Non-pigmented ciliary epithelial cell (primary cell): Measurements from ENCODE around the gene ETFA.

ENCODE experiments used
- DNase-seq: peaks from one replicate; pipeline ENCODE4 v3.0.0-alpha.2; 2010; ENCODE audit warnings: low read depth

ETFA gene

DNA sequence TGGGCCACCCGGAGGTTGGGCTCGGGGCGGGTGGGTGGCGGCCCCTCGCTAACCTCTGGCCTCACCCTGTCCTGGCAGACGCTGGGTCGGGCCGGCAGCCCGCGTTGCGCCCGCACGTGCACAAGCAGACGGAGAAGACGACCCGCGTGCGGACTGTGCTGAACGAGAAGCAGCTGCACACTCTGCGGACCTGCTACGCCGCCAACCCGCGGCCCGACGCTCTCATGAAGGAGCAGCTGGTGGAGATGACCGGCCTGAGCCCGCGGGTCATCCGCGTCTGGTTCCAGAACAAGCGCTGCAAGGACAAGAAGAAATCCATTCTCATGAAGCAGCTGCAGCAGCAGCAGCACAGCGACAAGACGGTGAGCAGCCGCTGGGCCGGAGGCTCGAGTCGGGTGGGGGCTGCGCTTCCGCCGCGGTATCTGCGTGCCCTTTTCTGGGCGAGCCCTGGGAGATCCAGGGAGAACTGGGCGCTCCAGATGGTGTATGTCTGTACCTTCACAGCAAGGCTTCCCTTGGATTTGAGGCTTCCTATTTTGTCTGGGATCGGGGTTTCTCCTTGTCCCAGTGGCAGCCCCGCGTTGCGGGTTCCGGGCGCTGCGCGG lies 29.0 kb upstream of the ETFA start:
- DNase-seq, result no peak

DNA sequence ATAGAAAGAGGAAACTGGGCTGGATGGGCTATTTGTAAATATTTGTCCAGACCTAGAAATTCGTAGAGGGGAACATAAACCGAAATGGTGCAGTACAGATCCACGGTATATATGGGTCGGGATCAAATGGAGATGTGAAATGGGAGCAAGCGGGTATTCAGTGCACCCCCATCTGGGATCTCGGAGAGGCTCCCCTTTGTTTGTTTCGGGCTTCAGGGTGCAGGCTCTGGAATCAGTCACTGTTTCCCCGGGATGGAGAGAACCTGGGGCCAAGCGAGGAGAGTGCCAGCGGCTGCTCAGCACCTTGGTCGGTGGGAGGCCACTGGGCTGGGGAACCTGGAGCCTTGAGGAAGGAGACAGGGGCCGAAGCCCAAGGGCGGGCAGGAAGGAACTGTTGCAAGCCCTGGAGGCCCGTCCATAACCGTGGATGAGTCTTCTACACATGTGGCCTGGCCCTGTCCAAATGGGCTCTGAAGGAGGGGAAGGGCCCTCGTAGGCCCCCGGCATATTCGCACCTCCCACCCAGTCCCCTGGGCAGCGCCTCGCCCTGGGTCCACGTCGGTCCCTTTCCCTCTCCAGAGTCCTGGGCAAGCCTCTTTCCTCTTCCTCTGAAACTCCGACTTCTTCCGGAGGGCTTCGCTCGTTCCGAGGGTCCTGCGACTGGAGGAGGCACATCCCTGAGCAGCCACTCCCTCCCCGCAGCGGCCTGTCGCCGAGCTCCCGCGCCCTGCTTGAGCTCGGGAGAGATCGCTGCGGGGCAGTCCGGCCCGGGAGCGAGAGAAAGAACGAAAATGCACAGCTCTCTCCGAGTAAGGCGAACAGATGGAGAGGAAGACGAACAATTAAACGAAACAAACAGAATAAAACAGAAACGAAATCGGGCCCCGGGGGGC lies 28.3 kb upstream of the ETFA start:
- no peak for DNase-seq

DNA sequence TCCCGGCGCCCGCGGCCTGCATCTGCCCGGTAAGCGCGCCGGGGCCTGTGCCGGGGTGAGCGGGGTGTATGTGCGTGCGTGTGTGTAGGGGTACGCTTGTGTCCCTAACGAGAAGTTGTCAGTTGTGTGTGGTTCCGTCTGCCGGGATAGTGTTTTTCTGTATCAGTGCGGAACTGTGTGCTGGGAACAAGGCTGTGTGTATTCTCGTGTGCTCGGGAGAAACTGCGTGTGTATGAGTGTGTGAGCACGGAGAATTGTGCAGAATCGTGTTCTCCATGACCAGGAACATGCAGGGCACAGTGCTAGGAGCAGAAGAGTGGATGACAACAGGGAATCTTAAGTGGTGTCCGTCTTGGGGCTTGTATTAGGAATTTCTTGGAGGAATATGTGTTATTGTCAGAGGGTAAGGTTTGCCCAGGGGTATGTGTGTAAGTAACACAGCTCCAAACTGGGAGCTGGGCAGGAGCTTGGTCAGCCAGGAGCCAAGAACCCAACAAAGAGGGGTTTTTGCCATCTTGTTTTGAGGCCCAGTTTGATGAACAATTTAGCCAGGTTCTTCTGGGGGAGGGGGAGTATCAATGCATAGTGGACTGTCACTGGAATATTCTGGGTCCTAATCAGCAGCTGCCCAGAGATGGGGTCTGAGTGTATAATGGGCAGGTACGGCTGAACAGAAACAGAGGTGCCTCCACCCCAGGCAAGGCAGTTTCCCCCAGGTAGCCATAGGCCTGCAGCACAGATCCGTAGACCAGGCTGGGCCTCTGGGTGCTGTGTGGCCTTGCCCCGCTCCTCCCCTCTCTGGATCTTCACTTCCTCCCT lies 27.4 kb upstream of the ETFA start:
- DNase-seq, result no peak

DNA sequence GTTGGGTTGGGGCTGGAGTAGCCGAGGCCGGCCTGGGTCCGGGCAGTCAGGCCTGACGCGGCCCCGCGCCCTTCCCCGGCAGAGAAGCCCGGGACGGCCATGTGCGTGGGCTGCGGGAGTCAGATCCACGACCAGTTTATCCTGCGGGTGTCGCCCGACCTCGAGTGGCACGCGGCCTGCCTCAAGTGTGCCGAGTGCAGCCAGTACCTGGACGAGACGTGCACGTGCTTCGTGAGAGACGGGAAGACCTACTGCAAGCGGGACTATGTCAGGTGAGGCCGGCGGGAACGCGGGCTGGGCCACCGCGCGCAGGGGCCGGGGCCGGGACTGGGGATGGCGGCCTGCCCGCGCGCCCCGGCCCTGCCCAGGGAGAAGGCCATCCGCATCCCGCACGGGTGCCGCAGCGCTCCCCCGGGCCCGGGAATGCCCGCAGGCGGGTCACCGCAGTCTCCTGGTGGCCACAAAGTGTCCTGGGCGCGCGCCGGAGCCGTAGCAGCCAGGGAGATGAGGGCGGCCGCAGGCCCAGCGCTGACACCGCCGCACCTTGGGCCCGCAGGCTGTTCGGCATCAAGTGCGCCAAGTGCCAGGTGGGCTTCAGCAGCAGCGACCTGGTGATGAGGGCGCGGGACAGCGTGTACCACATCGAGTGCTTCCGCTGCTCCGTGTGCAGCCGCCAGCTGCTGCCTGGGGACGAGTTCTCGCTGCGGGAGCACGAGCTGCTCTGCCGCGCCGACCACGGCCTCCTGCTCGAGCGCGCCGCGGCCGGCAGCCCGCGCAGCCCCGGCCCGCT lies 26.6 kb upstream of the ETFA start:
- no peak for DNase-seq

DNA sequence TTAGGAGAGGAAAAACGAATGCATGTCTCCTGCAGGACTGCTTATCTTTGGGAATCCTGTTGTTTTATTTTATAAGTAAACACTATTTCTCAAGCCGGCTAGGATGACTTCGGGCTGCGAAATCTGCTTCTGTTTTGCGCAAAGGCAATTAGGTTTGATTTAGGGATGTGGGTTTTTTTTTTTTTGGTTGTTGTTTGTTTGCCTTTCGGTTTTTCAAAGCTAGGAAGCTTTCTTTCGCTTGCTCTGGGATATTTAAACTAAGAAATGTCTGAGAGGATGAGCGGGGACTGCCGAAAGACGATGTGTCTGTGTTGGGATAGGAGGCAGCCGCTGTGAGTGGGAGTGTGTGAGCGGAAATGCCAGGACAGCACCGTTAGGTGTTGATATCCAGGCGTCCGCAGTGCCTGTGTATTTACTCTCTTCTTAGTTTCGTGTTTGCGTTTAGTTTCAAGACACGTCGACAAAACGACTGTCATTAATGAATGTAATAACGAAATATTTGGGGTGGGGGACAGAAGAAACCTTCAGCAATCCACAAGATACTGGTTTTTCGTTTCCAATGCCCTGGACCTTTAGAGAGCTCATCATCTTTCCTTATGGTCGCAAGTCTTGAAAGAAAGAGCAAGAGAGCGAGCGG lies 25.9 kb upstream of the ETFA start:
- no peak for DNase-seq

DNA sequence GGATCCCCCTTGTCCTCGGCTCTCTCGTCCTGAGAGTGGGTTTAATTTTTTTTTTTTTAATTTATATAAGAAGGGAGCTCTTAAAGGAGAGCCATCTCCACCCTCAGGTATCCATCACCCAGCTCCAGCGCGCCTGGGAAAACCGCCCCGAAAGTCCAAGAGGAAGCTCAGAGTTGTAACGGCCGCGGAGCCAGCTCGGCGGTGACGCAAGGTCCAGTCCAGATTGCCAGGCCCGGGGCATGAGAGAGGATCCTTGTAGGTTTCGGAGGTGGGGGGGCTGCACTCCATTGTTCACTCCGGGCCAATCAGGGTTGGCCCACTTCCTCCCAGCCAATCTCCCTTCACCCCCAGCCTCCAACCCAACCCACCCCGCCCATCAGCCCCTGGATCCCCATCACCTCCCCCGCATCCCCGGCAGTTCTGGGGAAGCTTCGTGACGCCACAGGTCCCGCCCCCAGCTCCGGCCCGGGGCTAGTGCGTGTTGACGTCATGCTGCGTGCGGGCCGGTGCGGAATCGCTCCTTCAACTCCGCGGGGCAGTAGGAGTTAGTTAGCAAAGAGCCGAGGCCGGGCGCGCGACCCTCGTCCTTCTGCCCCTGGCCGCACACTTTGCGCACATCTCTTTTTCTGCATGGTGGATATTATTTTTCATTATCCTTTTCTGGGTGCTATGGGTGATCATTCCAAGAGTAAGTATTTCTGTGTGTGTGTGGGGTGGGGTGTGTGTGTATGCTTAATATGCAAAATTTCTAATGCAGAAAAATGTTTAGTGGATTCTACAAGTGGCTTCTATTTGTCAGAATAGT lies 25.2 kb upstream of the ETFA start, which contains the start of gene ISL2:
ISL2 (plus strand) TSS at position 520 of the 805 bp plus-strand sequence; CDS start at position 631, 111 bp downstream.
- DNase-seq, result peak; percentile 36

DNA sequence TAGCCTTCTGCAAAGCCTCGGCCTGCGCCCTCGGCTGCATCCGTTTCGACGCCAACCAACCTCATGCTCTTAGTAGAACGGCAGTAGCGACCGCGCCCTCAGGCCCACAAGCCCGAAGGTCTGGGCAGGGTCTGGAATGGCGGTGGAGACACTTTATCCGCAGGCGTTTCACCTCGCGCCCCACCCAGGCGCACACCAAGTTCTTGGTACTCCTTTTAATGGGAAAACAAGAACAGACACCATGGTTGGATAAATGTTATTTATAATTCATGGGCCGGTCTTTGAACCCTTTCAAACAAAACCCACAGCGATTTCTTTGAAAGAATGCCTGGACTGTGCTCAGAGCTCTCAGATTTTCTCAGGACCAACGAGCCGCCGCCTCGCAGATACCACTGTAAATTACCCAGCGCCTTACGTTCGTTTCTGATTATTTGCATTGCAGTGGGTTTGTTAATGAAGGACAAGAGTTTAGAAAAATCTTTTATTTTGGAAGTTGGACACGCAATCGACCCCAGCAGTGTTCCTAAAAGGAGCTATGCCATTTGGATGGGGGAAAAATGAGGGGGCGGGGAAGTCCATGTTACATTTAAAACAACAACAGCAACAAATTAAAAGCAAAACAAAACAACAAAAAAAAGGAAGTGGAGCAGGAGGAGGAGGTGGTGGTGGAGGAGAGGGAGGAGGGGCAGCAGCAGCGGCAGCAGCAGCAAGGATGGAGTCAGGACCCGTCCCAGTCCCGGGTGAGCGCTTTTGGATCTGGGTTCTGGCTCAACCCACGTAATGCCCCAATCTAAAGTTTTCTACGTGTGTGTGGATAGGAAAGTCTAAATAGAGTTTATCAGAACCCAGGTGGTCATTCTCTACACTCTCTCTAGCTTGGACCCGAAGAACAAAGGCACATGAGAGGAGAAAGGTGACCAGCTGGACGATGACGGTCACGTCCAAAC lies 24.3 kb upstream of the ETFA start:
- no peak for DNase-seq

DNA sequence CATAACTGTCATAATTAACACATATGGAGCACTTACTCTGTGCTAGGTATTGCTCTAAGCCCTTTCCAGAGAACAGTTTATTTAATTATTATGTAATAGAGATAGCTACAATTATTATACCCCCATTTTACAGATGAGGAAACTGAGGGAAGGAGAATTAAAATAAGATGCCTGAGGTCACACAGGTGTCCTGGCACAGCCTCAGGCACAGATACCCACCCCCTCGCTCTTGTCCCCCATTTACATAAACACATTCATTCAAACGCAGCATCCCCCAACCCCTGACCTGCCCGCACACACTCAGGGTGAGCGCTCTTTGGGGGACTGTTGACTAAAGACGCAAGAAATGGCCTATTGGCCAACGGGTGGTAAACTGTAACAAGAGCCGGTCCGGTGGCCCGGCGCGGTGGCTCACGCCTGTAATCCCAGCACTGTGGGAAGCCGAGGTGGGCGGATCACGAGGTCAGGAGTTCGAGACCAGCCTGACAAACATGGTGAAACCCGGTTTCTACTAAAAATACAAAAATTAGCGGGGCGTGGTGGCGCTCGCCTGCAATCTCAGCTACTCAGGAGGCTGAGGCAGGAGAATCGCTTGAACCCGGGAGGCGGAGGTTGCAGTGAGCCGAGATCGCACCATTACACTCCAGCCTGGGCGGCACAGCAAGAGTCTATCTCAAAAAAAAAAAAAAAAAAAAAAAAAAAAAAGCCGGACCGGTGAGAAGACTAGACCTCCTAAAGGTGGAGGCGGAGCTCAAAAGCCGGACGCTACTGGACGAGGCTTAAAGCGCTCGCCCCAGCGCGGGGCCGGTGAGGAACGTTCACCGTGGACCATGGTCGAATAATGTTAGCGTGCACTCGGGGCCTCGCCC lies 23.4 kb upstream of the ETFA start:
- DNase-seq, result no peak

DNA sequence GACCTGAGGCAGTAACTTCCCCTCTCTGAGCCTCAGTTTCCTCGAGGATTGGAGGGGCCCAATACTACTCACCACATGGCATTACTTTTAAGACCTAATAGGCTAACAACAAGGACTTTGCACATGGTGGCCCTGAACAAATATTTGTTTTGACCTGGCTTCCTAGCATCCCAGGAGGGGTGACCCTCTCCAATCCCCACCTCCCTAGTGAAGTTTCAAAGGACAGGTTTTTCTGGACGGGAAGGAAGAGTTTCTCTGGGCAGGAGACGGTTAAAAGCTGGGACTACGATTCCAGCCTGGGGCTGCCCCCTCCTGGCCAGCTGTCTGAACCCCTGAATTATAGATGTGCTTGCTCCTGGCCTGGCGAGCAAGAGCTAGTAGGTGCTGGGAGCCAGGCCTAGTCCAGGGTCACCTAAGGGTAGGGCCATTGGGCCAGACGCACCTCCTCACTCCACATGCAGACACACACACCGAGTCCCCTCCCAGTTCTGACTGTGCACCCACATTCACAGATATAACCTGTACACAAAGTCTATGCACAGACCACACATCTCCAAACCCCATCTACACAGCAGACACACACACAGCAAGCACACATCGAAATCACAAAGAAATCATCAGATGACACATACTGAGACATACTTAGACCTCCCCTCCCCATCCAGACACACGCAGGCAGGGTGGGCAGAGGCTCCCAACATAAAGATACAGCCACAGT lies 22.6 kb upstream of the ETFA start:
- no peak for DNase-seq

DNA sequence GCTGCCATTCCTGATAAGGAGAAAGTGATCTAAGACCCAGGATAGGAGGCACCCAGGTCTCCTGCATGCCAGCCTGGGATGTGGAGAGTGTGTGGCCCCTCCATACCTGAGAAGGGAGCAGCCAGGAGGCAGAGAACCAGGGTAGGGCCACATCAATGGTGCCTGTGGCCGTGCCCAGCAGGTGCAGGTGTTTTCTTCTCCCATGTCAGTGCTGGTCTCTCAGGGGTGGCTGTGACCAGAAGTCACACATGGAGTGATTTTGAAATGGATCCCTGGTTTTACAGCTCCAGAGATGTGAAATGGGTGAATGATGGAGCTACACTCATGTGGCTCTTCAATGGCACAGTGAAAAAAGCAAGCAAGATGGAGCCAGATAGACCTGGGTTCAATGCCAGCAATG lies 22.0 kb upstream of the ETFA start:
- no peak for DNase-seq

DNA sequence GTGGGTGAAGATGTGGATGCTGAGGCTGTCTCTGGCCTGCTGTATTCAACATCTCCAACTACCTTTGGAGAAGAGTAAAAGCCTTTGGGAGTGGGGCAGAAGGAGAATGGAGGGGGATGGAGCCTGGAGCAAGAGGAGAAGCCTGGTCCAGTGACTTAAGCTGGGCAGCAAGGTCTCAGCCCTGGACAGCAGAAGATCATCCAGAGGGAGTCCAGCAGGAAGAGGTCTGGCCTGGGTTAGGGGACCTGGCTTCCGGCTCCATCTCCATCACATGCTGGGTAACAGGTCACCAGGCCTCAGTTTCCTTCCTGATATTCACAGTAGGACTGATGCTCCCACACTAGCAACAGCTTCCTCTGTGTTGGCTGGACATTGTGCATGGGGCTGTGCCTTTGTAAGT lies 21.5 kb upstream of the ETFA start:
- no peak for DNase-seq

DNA sequence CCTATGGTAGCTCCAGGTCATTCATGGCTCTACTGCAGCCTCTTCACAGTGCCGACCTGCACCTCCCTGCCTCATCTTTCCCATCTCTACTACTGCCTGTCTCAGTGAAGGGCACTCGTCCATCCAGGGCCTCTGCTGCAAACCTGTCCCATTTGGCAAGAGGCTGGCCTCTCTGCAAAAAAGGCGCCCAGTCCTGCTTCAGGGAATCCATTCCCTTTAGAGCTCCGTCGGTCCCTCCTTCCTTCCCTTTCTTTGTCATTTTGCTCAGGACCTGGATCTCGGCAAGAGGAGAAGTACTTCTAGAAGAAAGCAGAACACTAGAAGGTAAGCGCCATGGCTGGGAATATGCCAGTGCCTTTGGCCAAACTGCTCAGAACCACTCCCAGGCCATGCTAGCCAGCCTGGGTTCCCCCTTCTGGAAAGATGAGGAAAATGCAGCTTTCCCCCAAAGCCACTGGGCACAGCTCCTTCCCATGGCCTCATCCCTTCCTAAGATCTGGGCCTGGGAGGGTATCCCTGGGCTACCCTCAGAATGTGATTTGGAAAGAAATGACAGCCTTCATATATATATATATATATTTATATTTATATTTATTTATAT lies 18.9 kb upstream of the ETFA start:
- DNase-seq, result no peak

DNA sequence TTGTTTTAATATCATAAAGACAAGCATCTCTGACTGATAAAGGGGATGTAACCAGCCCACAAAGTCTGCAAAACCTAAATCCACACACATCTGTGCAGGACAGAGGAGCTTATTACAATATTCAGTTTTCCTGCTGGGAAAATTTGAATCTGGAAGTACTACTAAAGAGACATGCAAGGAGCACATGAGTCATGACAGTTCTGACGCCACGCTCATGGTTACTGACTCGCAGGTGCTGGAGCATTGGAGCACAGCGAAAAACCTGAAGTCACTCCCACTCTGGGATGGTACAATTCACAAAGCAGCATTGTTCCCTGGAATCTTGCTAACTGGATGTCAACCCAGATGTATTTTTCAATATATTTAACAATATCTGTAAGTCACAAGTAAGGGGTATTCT lies 17.7 kb upstream of the ETFA start:
- no peak for DNase-seq

DNA sequence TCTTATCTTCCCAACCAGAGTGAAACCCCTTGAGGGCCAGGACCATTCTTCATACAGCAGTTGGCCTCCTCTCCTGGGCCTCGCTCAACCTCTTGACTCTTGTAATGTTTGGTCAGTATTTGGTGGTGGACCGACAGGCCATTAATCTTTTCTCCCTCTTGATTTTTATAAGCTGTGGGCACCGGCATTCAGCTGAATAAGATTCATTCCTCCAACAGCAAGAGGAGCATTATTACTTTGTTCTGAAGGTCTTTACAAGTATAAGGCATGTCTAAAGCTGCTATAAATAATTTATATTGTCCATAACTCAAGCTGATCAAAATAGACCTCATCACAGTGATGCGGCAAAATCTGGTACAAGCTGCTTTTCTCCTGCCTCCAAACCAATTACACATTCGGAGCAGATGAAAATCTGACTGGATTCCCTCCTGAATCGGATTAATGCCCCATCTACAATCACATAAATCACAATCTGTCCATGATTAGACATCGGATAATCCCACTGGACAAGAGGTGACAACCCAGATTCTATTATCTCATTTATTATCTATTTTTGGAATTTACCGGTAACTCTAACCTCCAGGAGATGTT lies 16.9 kb upstream of the ETFA start:
- no peak for DNase-seq

DNA sequence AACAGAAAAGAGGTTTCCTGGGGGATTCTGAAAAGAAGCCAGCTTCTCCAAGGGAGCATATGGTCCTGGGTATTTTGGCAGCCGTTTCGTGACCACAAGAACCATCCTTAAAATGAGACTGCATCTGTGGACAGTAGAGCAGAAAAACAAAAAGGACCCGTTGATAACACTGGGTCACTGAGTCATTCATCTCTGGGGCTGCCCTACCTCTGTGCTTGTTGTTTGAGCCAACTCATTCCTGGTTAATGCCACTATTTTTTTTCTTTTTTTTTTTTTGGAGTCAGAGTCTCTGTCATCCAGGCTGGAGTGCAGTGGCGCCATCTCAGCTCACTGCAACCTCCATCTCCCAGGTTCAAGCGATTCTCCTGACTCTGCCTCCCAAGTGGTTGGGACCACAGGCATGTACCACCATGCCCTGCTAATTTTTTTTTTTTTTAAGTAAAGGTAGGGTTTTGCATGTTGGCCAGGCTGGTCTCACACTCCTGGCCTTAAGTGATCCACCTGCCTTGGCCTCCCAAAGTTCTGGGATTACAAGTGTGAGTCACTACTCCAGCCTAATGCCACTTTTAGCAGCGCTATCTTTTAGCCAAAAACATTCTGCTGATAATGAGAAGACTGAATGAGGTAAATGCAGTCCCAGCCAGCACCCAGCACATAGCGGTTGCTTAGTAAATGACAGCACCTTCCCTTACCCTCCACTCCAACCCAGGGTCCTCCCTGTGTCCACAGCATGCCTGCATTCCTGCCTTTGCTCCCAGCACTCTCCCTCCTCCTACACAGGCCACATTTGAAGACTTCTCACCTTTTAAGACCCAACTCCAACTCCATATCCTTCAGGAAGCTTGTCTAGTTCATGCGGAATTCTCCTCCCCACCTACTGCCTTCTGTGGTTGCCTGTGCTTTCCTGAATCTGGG lies 16.2 kb upstream of the ETFA start:
- no peak for DNase-seq

DNA sequence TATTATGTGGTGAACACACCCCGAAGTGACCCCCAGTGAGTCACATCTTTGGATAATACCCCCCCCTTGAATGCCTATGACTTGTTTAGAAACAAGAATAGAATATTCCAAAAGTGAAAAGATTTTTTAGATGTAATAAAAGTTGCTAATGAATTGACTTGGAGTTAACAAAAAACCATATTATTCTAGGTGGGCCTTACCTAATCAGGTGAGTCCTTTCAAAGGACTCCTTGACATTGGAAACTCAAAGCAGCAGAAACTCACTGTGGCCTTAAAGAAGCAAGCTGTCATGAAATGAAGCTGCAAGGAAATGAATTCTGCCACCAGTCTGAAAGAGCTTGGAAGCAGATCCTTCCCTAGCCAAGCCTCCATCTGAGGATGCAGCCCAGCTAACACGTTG lies 14.4 kb upstream of the ETFA start:
- DNase-seq, result no peak
